ENCODE measurements around the gene BMP6.
A peak's percentile ranks its signal among the peaks of the same experiment; 100 is the strongest.

The BMP6 gene

DNA sequence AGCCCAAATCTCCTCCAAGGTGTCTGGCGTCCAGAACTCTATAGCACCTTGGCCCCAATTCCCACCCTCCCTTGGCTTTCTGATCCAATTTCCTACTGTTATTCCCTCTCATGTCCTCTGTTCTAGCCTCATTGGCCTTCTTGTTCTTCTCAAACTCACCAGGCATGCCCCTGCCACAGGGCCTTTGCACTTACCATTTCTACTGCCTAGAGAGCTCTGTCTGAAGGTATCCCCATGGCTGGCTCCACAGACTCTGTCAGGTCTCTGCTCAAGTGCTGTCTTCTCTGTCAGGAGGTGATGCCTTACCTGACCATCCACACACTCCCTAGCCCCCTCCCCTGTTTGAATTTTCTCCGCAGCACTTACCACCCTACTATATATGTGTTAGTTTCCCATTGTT lies 5.6 kb upstream of the BMP6 start:
- DNase-seq, result no peak

DNA sequence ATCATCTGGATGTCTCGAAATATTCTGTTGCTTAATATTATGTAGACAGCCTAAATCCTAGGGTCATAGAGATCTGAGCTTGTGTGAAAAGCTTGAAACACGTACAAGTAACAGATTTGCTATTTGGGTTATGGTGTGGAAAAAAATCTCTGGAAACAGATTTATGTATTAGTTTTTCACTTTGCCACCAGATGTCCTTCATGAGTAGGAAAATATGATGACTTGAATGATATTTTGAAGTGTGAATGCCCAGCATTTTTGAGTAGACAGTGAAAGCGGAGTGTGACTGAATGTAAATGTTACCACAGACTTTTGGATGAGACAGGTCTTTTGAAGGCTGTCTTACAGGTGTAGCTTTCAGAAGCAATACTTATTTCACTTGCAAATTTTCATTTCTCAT lies 4.2 kb upstream of the BMP6 start:
- peak; percentile 32 for DNase-seq

DNA sequence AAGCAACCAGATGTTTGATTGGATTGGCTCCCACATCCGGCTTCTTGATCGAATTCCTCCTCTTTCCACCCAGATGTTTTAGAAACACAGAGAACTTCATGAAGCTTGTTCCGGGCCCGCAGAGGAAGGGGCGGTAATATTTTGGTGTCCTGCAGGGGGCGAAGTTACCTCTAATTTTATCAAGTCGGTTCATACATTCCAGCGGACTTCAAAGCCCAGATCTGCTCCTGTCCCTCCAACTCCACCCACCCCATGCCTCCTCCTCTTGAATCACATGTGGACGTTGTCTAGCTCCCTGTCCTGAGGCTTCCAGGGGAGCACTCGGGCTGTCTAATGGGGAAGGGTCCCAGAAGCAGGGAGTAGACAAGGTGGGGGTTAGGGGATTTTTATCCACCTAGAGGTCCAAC lies 2.9 kb upstream of the BMP6 start:
- DNase-seq, result peak; percentile 77

DNA sequence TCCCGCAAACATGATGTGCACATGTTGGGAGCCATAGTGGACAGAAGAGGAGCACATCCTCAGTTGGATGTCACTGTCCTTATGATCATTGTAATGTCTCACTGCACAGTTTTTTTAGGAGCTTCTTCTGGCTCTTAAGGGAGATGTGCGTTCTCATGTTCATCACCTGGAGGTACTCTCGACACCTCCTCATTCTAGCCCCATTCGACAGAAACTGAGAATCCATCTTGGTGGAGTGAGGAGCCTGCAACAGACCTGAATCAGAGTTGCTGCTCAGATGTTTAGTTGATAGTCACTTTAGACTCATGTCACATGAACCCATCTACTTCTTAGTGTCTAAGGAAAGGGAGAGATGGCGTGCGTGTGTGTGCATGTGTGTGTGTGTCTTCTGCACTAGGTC lies 2.3 kb upstream of the BMP6 start:
- DNase-seq, result no peak

DNA sequence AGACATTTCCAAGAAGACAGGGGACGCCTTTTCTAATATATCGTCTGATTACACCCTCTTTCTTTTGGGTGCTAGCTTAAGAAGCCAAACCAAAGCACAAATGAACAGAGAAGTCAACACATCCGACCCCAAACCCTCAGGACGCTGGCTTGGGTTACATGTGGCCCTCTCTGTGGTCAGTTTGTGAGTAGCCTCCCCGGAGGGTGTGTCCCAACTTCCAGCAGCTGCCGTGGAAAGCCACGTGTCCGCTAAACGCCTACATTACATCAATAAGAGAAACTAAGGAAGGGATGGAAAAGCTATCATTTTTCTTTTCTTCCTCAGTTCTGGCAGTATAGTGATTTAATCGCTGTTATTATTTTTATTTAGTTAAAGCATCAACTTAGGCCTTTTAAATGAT lies 487 bp upstream of the BMP6 start:
- DNase-seq, result no peak

DNA sequence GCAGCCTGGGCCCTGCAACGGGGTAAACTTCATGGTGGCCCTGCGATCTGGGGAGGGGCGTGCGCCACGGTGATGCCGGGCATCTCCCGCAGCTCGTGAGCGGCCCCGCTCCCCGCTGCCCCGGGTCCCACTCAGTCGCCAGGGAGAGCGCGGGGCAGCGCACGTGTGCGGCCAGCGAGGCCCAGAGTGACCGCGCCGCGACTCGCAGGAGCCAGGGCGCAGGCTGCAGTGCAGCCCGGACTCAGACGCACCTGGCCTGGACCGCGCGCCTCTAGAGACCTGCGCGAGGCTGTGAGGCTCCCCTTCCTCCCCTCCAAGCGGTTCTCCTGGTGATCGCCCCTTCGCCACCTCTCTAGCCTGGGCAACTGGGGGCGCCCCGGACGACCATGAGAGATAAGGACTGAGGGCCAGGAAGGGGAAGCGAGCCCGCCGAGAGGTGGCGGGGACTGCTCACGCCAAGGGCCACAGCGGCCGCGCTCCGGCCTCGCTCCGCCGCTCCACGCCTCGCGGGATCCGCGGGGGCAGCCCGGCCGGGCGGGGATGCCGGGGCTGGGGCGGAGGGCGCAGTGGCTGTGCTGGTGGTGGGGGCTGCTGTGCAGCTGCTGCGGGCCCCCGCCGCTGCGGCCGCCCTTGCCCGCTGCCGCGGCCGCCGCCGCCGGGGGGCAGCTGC lies 652 bp downstream of the BMP6 start:
- DNase-seq, result peak; percentile 34

DNA sequence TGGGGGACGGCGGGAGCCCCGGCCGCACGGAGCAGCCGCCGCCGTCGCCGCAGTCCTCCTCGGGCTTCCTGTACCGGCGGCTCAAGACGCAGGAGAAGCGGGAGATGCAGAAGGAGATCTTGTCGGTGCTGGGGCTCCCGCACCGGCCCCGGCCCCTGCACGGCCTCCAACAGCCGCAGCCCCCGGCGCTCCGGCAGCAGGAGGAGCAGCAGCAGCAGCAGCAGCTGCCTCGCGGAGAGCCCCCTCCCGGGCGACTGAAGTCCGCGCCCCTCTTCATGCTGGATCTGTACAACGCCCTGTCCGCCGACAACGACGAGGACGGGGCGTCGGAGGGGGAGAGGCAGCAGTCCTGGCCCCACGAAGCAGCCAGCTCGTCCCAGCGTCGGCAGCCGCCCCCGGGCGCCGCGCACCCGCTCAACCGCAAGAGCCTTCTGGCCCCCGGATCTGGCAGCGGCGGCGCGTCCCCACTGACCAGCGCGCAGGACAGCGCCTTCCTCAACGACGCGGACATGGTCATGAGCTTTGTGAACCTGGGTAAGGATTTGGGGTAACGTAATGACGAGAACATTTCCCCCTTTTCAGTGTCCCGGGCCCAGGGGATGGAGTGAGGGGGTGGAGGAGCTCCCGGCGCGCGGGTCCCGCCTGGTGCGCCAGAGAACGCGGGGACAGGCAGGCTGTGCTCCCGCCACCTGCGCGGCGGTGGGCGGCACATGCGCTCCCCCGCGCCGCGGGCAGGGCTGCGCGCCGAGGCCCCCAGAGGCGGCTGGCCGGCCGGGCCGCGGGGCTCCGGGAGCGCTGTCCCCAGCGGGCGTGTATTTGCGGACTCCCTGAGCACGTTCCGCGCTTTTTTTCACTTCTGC lies 1.4 kb downstream of the BMP6 start:
- DNase-seq, result peak; percentile 27

DNA sequence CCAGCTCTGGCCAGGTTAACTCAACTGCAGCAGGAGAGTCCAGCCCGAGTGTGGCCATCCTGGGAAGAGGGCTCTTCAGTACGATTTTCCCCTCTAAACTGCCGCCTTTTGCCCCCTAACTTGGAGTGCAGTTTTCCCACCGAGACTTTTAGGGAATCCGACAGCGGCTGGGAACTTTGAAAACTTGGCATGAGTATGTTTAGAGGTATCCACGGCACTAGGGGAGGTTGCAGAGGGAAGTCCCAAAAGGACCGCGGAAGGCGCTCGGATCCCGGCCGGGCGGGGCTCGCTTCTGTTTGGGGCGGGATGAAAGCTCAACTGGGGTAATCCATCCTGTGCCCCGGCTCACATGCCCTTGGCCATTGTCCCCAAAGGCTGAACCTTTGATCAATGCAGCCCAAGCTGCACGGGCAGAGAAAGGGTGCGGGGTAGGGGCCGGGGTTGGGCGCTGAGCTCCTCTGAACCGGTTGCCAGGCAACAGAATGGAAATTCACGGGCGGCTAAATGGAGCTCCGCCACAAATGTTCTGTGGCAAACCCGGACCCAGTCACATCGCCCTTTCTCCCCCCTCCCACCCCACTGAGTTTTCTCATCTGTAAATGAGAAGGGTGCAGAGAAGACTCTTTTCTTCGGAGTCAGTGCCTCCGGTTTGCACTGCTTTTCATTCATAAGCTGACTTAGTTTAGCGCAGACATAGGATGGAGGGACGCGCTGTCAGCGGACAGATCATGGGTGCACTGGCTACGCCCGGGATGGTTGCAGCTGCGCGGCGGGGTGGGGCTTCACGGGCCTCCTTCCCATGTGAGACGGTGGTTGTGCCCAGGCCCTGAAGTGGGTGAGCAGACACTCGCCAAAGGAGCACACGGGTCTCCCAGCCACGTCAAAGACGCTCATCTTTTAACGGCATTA lies 2.3 kb downstream of the BMP6 start:
- DNase-seq, result peak; percentile 63

DNA sequence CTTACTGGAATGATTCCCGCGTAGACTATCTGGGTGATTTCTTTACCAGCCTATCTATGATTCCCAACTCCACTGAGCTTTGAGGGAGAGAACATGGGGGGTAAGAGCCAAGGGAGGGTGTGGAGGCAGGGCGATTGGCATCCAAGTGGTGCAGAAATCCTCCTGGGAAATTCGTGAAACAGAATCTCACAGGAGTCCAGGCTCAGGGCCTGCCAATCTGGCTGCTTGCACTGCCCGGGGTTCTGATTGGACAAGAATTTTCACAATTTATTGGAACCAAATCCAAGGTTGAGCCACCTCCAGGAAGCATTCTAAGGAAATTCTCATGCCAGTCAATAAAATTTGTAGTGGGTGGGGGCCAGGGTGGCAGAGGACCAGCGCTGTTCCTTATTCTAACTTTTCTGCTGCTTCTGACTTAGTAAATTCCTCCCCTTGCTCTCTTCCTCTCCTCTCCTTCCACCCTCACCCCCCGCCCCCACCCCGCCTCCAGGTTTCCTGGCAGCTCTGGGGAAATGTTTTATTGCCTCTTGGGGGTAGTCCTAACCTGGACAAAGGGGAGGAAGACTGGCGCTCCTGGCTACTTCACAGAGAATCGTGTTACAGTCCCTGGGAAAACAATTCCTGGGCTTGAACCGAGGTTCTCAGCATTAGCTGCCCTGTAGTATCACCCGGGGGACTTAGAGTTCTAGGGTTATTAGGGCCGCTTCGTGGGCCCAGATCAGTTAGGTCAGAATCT lies 3.1 kb downstream of the BMP6 start:
- DNase-seq, result peak; percentile 18

DNA sequence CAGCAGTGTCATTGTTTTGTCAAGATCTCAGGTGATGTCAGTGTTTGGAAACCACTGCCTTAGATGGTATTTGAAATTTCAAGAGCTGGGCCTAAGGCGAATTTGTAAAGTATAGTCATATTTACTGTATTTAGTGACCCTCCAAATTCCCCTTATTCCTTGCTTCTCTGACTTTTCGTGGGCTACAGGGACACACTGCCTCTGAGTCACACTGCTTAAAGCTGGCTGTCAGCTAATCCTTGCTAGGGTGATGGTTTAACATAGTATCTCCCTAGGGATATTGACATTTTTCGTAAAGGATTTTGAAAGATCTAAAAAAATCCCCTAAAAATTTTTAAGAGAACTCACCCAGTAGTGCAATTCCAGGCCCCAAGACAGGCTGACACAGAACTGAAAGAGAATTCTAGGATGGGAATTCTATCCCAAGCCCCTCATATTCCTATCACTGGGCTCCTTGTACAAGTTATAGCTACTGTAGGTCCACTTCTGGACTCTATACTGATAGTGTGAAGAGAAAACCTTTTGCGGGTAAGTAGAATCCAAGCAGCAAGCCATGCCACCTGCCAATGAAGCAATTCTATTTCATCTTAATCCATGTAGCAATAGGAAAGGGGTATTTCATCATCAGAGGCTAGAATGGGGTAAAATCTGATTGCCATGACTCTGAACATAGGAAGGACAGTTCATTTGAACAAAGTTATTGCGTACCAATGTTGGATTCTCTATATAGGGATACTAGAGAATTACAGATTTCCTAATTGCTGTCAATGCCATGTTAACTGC lies 4.3 kb downstream of the BMP6 start:
- DNase-seq, result no peak

DNA sequence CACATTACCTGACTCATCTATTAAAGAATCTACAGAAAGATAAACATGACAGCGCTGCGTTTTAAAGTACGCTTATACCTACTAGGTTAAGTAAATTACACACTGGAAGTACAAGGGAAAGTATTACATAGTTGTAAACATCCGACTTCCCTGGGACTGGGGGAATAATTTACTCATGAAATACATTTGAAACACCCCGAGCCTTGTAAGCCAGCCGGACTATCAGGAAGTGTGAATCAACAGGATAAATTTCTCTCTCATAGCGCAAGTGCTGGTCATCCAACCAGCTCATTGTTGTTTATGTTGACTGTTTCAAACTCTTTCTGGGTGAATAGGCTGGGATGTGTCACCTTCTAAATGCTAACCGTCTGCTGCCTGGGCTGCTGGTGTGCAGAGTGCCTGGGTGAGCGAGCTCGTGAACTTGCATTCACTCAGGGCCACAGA lies 4.9 kb downstream of the BMP6 start:
- no peak for DNase-seq

DNA sequence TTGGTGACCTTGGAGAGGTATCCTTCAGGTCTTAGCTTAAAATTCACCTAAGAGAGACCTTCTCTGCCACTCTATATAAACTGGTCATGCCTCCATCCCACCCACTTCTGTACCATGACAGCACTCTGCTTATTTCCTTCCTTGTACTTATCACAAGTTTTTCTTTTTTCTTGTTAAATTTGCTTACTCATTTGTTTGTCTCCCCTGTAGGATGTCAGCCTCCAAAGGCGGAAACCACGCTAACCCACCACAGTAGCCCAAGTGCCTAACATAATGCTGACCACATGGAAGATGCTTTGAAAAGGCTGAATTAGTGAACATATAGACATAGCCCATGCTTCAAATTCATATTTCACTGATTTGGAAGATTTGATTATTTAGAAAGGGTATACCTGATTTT lies 5.4 kb downstream of the BMP6 start:
- DNase-seq, result no peak

DNA sequence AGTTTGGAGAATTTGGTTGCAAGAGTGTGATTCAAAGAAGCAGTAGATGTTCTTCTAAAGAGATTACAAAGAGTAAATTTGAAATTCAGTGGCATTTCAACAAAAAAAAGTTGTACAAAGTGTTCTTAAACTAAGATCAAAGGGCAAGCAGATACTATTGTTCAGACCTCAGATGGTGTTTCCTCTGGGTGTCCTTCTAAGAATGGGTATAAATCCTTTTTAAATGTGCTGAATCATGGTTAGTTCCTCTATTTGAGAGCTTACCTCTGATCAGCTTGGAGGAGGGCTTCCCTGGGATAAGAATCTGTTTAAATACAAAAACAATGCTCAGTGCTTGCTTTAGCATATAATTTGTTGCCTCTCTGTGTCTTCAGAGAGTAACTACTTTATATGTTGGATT lies 6.3 kb downstream of the BMP6 start:
- DNase-seq, result no peak

DNA sequence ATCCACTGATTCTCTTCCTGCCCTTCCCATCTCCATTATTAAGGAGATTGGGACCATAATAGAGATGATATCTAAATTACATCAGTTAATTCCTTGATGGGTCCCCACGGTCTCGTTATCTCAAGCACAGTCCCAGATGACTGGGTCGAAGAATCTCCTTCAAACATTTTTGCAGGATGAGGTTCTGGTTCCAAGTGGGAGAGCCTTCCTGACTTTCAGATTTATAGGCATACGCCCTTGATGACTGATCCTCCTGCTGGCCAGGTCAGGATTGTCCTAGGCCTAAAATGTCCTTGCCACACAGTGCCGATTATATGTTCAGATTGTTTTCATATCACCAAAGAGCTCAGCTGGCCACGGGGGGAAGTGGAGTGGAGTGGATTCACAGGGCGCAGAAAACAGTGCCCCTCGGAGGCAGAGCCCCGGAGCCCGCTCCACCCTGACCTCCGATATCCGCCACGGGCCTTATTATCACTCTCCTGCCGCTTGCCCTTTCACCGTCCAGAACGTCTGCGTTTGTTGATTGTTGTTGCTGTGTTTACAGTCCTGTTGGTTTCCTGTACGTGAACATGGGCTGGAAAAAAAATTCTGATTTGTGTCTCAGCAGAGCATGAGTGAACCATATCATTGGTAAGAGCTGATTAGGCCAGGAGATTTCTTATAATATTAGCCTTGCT lies 8.9 kb downstream of the BMP6 start:
- no peak for DNase-seq

DNA sequence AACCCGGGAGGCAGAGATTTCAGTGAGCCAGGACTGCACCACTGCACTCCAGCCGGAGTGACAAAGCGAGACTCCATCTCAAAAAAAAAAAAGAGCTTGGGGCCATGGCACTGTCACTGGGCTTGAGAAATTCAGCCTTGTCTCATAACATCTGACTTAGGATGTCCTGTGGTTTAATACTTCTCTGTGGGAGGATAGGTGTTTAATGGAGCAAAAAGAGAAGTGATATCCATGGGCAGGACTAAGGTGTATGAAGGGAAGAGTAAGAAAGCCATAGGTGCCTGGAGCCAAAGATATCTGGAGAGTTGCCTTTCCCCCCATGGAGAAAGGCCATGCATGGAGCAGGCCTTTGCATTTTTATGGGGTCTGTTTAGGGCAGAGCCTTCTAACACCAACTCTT lies 11.2 kb downstream of the BMP6 start:
- no peak for DNase-seq

DNA sequence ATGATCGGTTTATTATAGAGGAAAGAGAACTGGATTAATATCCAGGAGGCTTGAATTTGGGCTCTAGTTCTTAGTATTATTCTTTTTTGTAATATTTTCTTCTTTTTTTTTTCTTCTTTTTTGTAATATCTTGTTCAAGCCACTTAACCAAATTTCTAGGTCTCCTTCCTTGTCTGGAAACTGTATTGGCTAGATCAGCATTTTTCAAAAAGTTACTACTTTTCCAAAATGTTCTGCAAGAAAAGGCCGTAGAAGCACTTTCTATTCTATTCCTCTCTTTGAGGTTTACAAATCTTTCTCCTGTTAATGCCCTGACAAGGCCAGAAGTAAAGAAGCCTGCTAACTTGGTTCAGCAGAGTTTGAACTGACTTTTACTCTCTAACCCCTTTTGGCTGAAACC lies 12.0 kb downstream of the BMP6 start:
- DNase-seq, result no peak

DNA sequence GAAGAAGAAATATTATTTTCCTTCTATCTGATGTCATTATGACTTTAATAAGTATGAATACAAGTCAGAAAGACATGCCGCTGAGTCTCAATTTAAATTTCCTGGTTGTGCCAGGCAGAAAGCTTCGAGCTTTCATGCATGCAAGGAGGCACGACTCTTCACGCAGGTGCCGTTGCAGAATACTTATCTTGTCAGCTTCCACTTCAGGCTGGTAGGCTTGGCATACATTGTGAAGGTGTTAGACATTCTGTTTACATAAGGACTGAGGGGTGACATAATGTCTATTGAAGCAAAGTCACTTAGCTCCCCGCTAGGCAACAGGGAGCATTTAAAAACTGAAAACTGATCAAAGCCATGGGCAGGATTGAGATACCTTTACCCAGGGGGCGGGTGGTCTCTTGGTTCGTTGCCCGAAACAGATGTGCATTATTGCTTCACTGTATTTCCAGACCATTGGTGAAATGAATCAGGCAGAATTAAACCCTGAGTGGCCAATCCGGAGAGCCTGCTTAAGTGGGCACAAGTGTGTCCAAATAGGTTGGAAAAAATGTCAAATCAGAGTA lies 16.4 kb downstream of the BMP6 start:
- DNase-seq, result peak; percentile 55

DNA sequence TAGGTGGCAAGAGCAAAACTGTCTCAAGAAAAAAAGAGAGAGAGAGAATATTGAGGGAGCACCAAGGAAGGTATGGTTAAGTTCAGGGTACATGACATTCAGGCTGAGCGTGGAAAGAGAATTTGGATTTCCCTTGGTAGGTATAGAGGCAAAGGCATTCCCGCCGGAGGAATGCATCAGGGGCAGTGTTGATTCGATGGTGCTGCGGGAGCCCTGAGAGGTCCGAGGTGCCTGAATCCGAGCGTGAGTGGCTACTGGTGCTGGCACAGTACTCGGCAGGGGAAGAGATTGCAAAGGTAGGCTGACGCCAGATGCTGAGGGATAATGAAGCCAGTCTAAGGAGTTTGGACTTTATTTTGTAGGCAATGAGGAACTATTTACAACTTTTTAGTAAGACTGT lies 20.0 kb downstream of the BMP6 start:
- no peak for DNase-seq

DNA sequence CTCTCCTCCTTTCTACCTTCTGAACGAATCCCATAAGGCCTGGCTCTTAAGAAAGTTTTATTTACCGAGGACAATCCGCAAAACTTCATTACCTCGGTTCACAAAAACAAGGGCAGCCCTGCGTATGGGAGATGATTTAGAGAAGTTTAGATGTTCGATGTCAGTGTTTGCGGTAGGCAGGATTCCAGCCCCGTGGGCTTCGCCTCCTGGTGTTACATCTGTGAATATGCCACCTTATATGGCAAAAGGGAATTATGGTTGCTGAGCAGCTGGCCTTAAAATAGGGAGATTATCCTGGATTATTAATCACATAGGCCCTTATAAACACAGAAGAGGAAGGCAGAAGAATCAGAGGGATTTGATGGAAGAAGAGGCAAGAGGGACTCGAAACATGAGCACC lies 21.1 kb downstream of the BMP6 start:
- DNase-seq, result no peak

DNA sequence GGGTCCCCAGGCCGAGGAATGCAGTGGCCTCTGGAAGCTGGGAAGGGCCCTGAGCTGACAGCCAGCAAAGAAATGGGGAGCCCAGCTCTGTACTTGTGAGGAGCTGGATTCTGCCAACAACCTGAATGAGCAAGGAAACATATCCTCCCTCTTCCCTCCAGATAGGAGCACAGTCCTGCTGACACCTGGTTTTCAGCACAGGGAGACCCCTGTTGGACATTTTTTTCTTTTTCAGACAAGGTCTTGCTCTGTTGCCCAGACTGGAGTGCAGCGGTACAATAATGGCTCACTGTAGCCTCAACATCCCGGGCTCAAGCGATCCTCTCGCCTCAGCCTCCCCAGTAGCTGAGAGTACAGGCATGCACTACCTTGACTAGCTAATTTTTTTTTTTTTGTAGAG lies 21.5 kb downstream of the BMP6 start:
- DNase-seq, result no peak

DNA sequence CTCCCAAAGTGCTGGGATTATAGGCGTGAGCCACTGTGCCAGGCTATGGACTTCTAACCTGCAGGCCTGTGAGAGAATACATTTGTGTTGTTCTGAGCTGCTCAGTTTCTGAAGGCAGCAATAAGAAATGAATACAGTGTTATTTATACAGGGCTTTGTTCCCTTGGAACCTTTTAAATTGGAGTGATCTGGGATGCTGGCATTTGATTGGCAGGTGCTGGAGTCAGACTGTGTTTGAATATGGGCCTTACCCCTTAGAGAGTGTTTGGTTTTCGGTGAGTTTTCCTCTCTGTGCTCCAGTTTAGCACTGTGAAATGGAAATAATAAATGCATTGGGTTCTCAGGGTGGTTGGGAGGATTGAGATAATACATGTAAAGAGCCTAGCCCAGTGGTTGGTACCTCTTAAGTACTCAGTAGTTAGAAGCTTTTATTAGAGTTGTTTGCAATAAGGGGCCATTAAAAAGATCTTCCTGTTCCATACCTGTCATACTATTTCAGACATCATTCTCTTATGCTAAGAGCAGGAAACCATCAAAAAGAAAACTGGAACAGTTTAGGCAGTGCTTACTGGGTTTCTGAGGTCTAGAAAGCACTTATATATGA lies 22.1 kb downstream of the BMP6 start:
- DNase-seq, result no peak
